Astrocyte of the spinal cord (primary cell): ENCODE measurements around the gene CDC73.
A peak's percentile ranks its signal among the peaks of the same experiment; 100 is the strongest.
"Not testable (repeated sequence)": the region's sequence is repeated elsewhere in the genome, so short reads cannot be mapped to it uniquely, and the experiment has no call there.

Experiments used
- DNase-seq: peaks from one replicate; pipeline ENCODE4 v3.0.0; 2011; ENCODE audit warnings: low read depth, low spot score
- H3K4me3 ChIP-seq: 2 replicates; pipeline ENCODE4 v1.5.1; 2011; ENCODE audit warnings: low read depth, mild to moderate bottlenecking, low read length, moderate library complexity
- CTCF ChIP-seq: IDR thresholded peaks from 2 replicates; pipeline ENCODE4 v1.5.1; 2012; ENCODE audit warnings: low read depth, mild to moderate bottlenecking, low read length, inconsistent platforms
- in situ Hi-C: cut with HindIII; loops from 2 replicates; pipeline ENCODE4 v1.10.0; 2017; ENCODE audit warnings: low sequenced_read_pairs

CDC73 gene

GRCh38 chr1:193281894-193282293 lies 160.1 kb downstream of the CDC73 start:
- in situ Hi-C loops, result no loop called here
- no peak for DNase-seq
- no peak overlapping the region for H3K4me3 ChIP-seq
- no peak for TF ChIP-seq CTCF

GRCh38 chr1:193283016-193283415 lies 161.2 kb downstream of the CDC73 start:
- H3K4me3 ChIP-seq, result no peak overlapping the region
- DNase-seq, result peak; percentile 72
- no peak for TF ChIP-seq CTCF
- in situ Hi-C loops, result no loop called here

GRCh38 chr1:193284219-193284618 lies 162.4 kb downstream of the CDC73 start:
- no peak for DNase-seq
- TF ChIP-seq CTCF, result no peak
- in situ Hi-C loops, result no loop called here
- no peak overlapping the region for H3K4me3 ChIP-seq

- H3K4me3 ChIP-seq, result no peak overlapping the region
- TF ChIP-seq CTCF, result no peak
- in situ Hi-C loops, result no loop called here
- no peak for DNase-seq
Measured at GRCh38 chr1:193285641-193286040, 163.8 kb downstream of the CDC73 start.

- in situ Hi-C loops, H3K4me3 ChIP-seq: not testable (repeated sequence)
- DNase-seq, result peak; percentile 8
Measured at GRCh38 chr1:193288548-193289080, 166.8 kb downstream of the CDC73 start.

- no peak for DNase-seq
- in situ Hi-C loops, result no loop called here
- no peak for TF ChIP-seq CTCF
- H3K4me3 ChIP-seq, result no peak overlapping the region
Measured at GRCh38 chr1:193293726-193294125, 171.9 kb downstream of the CDC73 start.

- H3K4me3 ChIP-seq, result no peak overlapping the region
- in situ Hi-C loops, result no loop called here
- no peak for TF ChIP-seq CTCF
- no peak for DNase-seq
Measured at GRCh38 chr1:193299038-193299437, 177.2 kb downstream of the CDC73 start.
